Adipocyte (in vitro differentiated cells): ENCODE data around the gene NXT2.
"Not testable (repeated sequence)": the region's sequence is repeated elsewhere in the genome, so short reads cannot be mapped to it uniquely, and the experiment has no call there.

Experiments
- DNase-seq: peaks from one replicate; pipeline ENCODE4 v3.0.0-alpha.2; 2015; ENCODE audit warnings: low read depth
- H3K27me3 ChIP-seq: replicated peaks from 2 replicates; pipeline ENCODE4 v1.7.0; 2013; ENCODE audit warnings: mild to moderate bottlenecking, low read length, moderate library complexity; ENCODE audit not compliant: control insufficient read depth, insufficient read depth
- H3K36me3 ChIP-seq: 2 replicates; pipeline ENCODE4 v1.7.0; 2013; ENCODE audit warnings: low read length, mild to moderate bottlenecking, moderate library complexity; ENCODE audit not compliant: control insufficient read depth, insufficient read depth, severe bottlenecking
- H3K4me1 ChIP-seq: 2 replicates; pipeline ENCODE4 v1.7.0; 2013; ENCODE audit warnings: mild to moderate bottlenecking, low read length, moderate library complexity; ENCODE audit not compliant: control insufficient read depth, insufficient read depth
- H3K4me3 ChIP-seq: 2 replicates; pipeline ENCODE4 v1.7.0; 2013; ENCODE audit warnings: mild to moderate bottlenecking, low read length, moderate library complexity
- H3K9ac ChIP-seq: 2 replicates; pipeline ENCODE4 v1.7.0; 2013; ENCODE audit warnings: mild to moderate bottlenecking, low read length, moderate library complexity
- H3K9me3 ChIP-seq: 2 replicates; pipeline ENCODE4 v1.7.0; 2013; ENCODE audit warnings: mild to moderate bottlenecking, low read length, moderate library complexity; ENCODE audit not compliant: control insufficient read depth

NXT2 gene

DNA sequence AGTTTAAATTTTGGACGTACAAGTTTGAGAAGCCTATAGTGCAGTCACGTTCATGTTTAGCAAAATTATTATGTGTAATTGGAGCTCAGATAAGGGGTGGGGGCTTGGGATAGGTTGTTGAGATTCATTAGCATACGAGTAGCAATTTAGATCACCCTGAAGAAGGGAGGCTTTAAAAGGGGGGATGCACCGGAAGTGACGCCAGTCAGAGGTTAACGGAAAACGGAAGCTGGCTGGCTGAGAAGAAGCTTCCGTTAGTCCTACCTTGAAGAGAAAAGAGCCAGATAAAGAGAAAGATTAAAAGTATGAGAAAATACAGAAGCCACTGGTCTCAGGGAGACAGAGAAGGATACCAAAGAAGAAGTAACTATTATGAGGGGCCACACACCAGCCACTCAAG, 1.1 kb upstream of the NXT2 start:
- no peak overlapping the region for H3K4me3 ChIP-seq
- peaks cover 6% of the 10 kb centered on the region for H3K27me3 ChIP-seq
- peaks cover 5% of the 10 kb centered on the region for H3K4me1 ChIP-seq
- H3K36me3 ChIP-seq = no peaks in the 10 kb centered on the region
- no peak overlapping the region for H3K9ac ChIP-seq
- H3K9me3 ChIP-seq = no peaks in the 10 kb centered on the region
- DNase-seq = no peak

- Histone ChIP-seq H3K4me3 (peak overlapping the region; percentile 85), H3K36me3 (no peaks in the 10 kb centered on the region), H3K9ac (peak overlapping the region; percentile 88), H3K4me1 (peaks cover 5% of the 10 kb centered on the region), H3K9me3 (no peaks in the 10 kb centered on the region), H3K27me3 (peaks cover 6% of the 10 kb centered on the region)
- peak; percentile 81 for DNase-seq
Observed at GRCh38 chrX:109537324-109537665, 651 bp downstream of the NXT2 start.

GRCh38 chrX:109539007-109539406, 2.4 kb downstream of the NXT2 start:
- not testable (repeated sequence) for H3K4me1 ChIP-seq

GRCh38 chrX:109553862-109554261, 17.2 kb downstream of the NXT2 start:
- Histone ChIP-seq H3K27me3 (peaks cover 20% of the 10 kb centered on the region), H3K36me3 (no peaks in the 10 kb centered on the region), H3K9me3 (peaks cover 19% of the 10 kb centered on the region), H3K4me3 (no peak overlapping the region), H3K4me1 (no peaks in the 10 kb centered on the region), H3K9ac (no peak overlapping the region)
- no peak for DNase-seq

More at GRCh38 chrX:109539007-109539406, 2.4 kb downstream of the NXT2 start:
- not testable (repeated sequence) for H3K4me3 ChIP-seq, H3K27me3 ChIP-seq, H3K9ac ChIP-seq, DNase-seq, H3K36me3 ChIP-seq, H3K9me3 ChIP-seq

- DNase-seq, H3K9me3 ChIP-seq, H3K4me1 ChIP-seq, H3K36me3 ChIP-seq, H3K4me3 ChIP-seq, H3K9ac ChIP-seq: not testable (repeated sequence)
- peaks cover 37% of the 10 kb centered on the region for H3K27me3 ChIP-seq
Observed at GRCh38 chrX:109576083-109576482, 39.4 kb downstream of the NXT2 start.

DNA sequence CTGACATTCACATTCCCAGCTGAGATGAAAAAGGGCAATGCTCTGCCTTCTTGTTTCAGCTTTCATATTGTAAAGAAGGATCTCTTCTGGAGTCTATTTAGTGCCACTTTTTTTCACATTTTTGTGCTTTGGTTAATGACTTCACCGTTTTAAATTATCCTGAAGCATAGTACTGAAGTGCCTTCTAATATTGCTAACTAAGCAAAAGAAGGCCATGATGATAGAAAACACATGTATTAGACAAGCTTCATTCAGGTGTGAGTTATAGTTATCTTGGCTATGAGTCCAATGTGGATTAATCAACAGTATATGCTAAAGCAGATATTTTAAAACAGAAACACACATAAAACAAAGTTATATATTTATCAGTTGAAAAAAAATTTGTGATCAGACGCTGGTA, 40.4 kb downstream of the NXT2 start:
- Histone ChIP-seq H3K27me3 (peaks cover 43% of the 10 kb centered on the region), H3K4me3 (no peak overlapping the region)
- no peak for DNase-seq

GRCh38 chrX:109578916-109579315, 42.3 kb downstream of the NXT2 start:
- peaks cover 5% of the 10 kb centered on the region for H3K9me3 ChIP-seq
- H3K36me3 ChIP-seq = no peaks in the 10 kb centered on the region
- peaks cover 51% of the 10 kb centered on the region for H3K27me3 ChIP-seq
- no peak overlapping the region for H3K4me3 ChIP-seq
- H3K9ac ChIP-seq = no peak overlapping the region
- DNase-seq = no peak
- H3K4me1 ChIP-seq = no peaks in the 10 kb centered on the region

More for the DNA sequence above, 40.4 kb downstream of the NXT2 start:
- Histone ChIP-seq H3K36me3 (no peaks in the 10 kb centered on the region), H3K9ac (no peak overlapping the region), H3K9me3 (peaks cover 5% of the 10 kb centered on the region), H3K4me1 (no peaks in the 10 kb centered on the region)

- no peak overlapping the region for H3K4me3 ChIP-seq
- DNase-seq = no peak
- H3K9me3 ChIP-seq = no peaks in the 10 kb centered on the region
- no peak overlapping the region for H3K9ac ChIP-seq
- no peaks in the 10 kb centered on the region for H3K4me1 ChIP-seq
- peaks cover 56% of the 10 kb centered on the region for H3K27me3 ChIP-seq
- H3K36me3 ChIP-seq = no peaks in the 10 kb centered on the region
Observed at GRCh38 chrX:109585488-109585887, 48.8 kb downstream of the NXT2 start.

- peaks cover 49% of the 10 kb centered on the region for H3K27me3 ChIP-seq
- H3K36me3 ChIP-seq = no peaks in the 10 kb centered on the region
- H3K9me3 ChIP-seq = peaks cover 9% of the 10 kb centered on the region
- no peak overlapping the region for H3K4me3 ChIP-seq
- H3K9ac ChIP-seq = no peak overlapping the region
- DNase-seq = no peak
- H3K4me1 ChIP-seq = no peaks in the 10 kb centered on the region
Observed at GRCh38 chrX:109590176-109590575, 53.5 kb downstream of the NXT2 start.
